ENCODE measurements around the gene TBC1D1.
A peak's percentile ranks its signal among the peaks of the same experiment; 100 is the strongest.

Gene TBC1D1

GRCh38 chr4:38099908-38100407 lies 209.1 kb downstream of the TBC1D1 start:
- H2AFZ ChIP-seq (ENCODE audit: low read depth, low read length), result no peak overlapping the region
- H4K8ac ChIP-seq (ENCODE audit: low read length), result no peak overlapping the region
- no peak overlapping the region for H3K4ac ChIP-seq (ENCODE audit: low read depth in 1 of 2, low read length in 2 of 2)
- H4K91ac ChIP-seq (ENCODE audit: low read length), result no peak overlapping the region
- peak overlapping the region; percentile 60 for H3K9ac ChIP-seq (ENCODE audit: low read length)
- H2BK5ac ChIP-seq (ENCODE audit: low read depth, low read length, poor library complexity, severe bottlenecking), result no peak overlapping the region
- no peak overlapping the region for H2BK12ac ChIP-seq (ENCODE audit: low read length in 2 of 2)
- H3K18ac ChIP-seq (ENCODE audit: low read depth in 1 of 2, low read length in 2 of 2), result no peak overlapping the region
- 7% methylated on average over 2 of the region's 3 CpGs for WGBS
- H3K79me1 ChIP-seq (replicated peaks; ENCODE audit: low read length, poor library complexity, severe bottlenecking), result peaks cover 6% of the 10 kb centered on the region
- no peak overlapping the region for H3K4me2 ChIP-seq (ENCODE audit: low read length, poor library complexity, severe bottlenecking)
- H3K27me3 ChIP-seq (ENCODE audit: control insufficient read depth in 1 of 2, insufficient read depth in 1 of 2, low read length in 2 of 2), result no peaks in the 10 kb centered on the region
- H3K4me3 ChIP-seq (ENCODE audit: insufficient read depth in 1 of 2, low read depth in 1 of 2, low read length in 2 of 2), result no peak overlapping the region
- peak; percentile 95 for DNase-seq
- peaks cover 7 to 9% of the 10 kb centered on the region in 2 experiments for H3K36me3 ChIP-seq (ENCODE audit: control insufficient read depth in 1 of 2, insufficient read depth in 2 of 2, low read depth in 1 of 2, low read length in 2 of 2)
- no peak overlapping the region for H3K14ac ChIP-seq (ENCODE audit: low read length in 2 of 2)
- H3K9me3 ChIP-seq (ENCODE audit: control insufficient read depth, low read length), result no peaks in the 10 kb centered on the region
- H3K23ac ChIP-seq (ENCODE audit: low read length in 2 of 2), result no peak overlapping the region
- H2BK120ac ChIP-seq (ENCODE audit: low read depth, low read length), result no peak overlapping the region
- no peak overlapping the region for H2AK5ac ChIP-seq (ENCODE audit: low read length, severe bottlenecking)
- no peak overlapping the region for H2BK15ac ChIP-seq (ENCODE audit: low read depth, poor library complexity, severe bottlenecking)
- H3K4me1 ChIP-seq (ENCODE audit: control insufficient read depth, insufficient read depth, low read depth, low read length), result peaks cover 5% of the 10 kb centered on the region
- no peak overlapping the region for H3K27ac ChIP-seq (ENCODE audit: low read length, poor library complexity, severe bottlenecking)

GRCh38 chr4:38100474-38101255 lies 209.8 kb downstream of the TBC1D1 start:
- 100% methylated on average over 4 of the region's 5 CpGs for WGBS
- H3K14ac ChIP-seq (ENCODE audit: low read length in 2 of 2), result no peak overlapping the region

GRCh38 chr4:38101563-38101962 lies 210.7 kb downstream of the TBC1D1 start:
- no peak overlapping the region for H4K91ac ChIP-seq (ENCODE audit: low read length)
- H3K4me2 ChIP-seq (ENCODE audit: low read length, poor library complexity, severe bottlenecking), result no peak overlapping the region
- peaks cover 12% of the 10 kb centered on the region for H3K4me1 ChIP-seq (ENCODE audit: control insufficient read depth, insufficient read depth, low read depth, low read length)
- DNase-seq, result no peak
- H2AFZ ChIP-seq (ENCODE audit: low read depth, low read length), result no peak overlapping the region
- no peak overlapping the region for H3K23ac ChIP-seq (ENCODE audit: low read length in 2 of 2)
- H3K36me3 ChIP-seq (ENCODE audit: control insufficient read depth in 1 of 2, insufficient read depth in 2 of 2, low read depth in 1 of 2, low read length in 2 of 2), result peaks cover 9 to 11% of the 10 kb centered on the region in 2 experiments
- 64% methylated on average over 4 of the region's 4 CpGs for WGBS
- peak overlapping the region; percentile 24 for H4K8ac ChIP-seq (ENCODE audit: low read length)
- no peak overlapping the region for H3K27ac ChIP-seq (ENCODE audit: low read length, poor library complexity, severe bottlenecking)
- peak overlapping the region; percentile 15 for H3K9ac ChIP-seq (ENCODE audit: low read length)
- no peak overlapping the region for H2BK5ac ChIP-seq (ENCODE audit: low read depth, low read length, poor library complexity, severe bottlenecking)
- H3K4me3 ChIP-seq (ENCODE audit: insufficient read depth in 1 of 2, low read depth in 1 of 2, low read length in 2 of 2), result no peak overlapping the region
- no peak overlapping the region for H2BK120ac ChIP-seq (ENCODE audit: low read depth, low read length)
- H3K18ac ChIP-seq (ENCODE audit: low read depth in 1 of 2, low read length in 2 of 2), result no peak overlapping the region
- H3K4ac ChIP-seq (ENCODE audit: low read depth in 1 of 2, low read length in 2 of 2), result no peak overlapping the region
- peak overlapping the region in 1 of 2 experiments; percentile 6 for H2BK12ac ChIP-seq (ENCODE audit: low read length in 2 of 2)
- H2BK15ac ChIP-seq (ENCODE audit: low read depth, poor library complexity, severe bottlenecking), result no peak overlapping the region
- no peaks in the 10 kb centered on the region for H3K9me3 ChIP-seq (ENCODE audit: control insufficient read depth, low read length)
- H2AK5ac ChIP-seq (ENCODE audit: low read length, severe bottlenecking), result no peak overlapping the region
- H3K79me1 ChIP-seq (replicated peaks; ENCODE audit: low read length, poor library complexity, severe bottlenecking), result peaks cover 3% of the 10 kb centered on the region
- no peaks in the 10 kb centered on the region for H3K27me3 ChIP-seq (ENCODE audit: control insufficient read depth in 1 of 2, insufficient read depth in 1 of 2, low read length in 2 of 2)
- no peak overlapping the region for H3K14ac ChIP-seq (ENCODE audit: low read length in 2 of 2)

More at GRCh38 chr4:38100474-38101255, 209.8 kb downstream of the TBC1D1 start:
- peak overlapping the region in 1 of 2 experiments; percentile 40 for H3K18ac ChIP-seq (ENCODE audit: low read depth in 1 of 2, low read length in 2 of 2)
- H4K91ac ChIP-seq (ENCODE audit: low read length), result peak overlapping the region; percentile 80
- no peak overlapping the region for H3K4me2 ChIP-seq (ENCODE audit: low read length, poor library complexity, severe bottlenecking)
- no peak overlapping the region for H3K27ac ChIP-seq (ENCODE audit: low read length, poor library complexity, severe bottlenecking)
- H2BK120ac ChIP-seq (ENCODE audit: low read depth, low read length), result no peak overlapping the region
- H3K23ac ChIP-seq (ENCODE audit: low read length in 2 of 2), result no peak overlapping the region
- peak overlapping the region; percentile 60 for H3K9ac ChIP-seq (ENCODE audit: low read length)
- H3K36me3 ChIP-seq (ENCODE audit: control insufficient read depth in 1 of 2, insufficient read depth in 2 of 2, low read depth in 1 of 2, low read length in 2 of 2), result peaks cover 9% of the 10 kb centered on the region in 2 experiments
- H3K4me3 ChIP-seq (ENCODE audit: insufficient read depth in 1 of 2, low read depth in 1 of 2, low read length in 2 of 2), result no peak overlapping the region
- peaks cover 5% of the 10 kb centered on the region for H3K4me1 ChIP-seq (ENCODE audit: control insufficient read depth, insufficient read depth, low read depth, low read length)
- H2BK5ac ChIP-seq (ENCODE audit: low read depth, low read length, poor library complexity, severe bottlenecking), result no peak overlapping the region
- no peak overlapping the region for H2AK5ac ChIP-seq (ENCODE audit: low read length, severe bottlenecking)
- H2BK15ac ChIP-seq (ENCODE audit: low read depth, poor library complexity, severe bottlenecking), result peak overlapping the region; percentile 3
- no peaks in the 10 kb centered on the region for H3K9me3 ChIP-seq (ENCODE audit: control insufficient read depth, low read length)
- H3K4ac ChIP-seq (ENCODE audit: low read depth in 1 of 2, low read length in 2 of 2), result peak overlapping the region in 1 of 2 experiments; percentile 52
- no peaks in the 10 kb centered on the region for H3K27me3 ChIP-seq (ENCODE audit: control insufficient read depth in 1 of 2, insufficient read depth in 1 of 2, low read length in 2 of 2)
- peak overlapping the region; percentile 66 for H4K8ac ChIP-seq (ENCODE audit: low read length)
- H3K79me1 ChIP-seq (replicated peaks; ENCODE audit: low read length, poor library complexity, severe bottlenecking), result peaks cover 2% of the 10 kb centered on the region
- H2BK12ac ChIP-seq (ENCODE audit: low read length in 2 of 2), result no peak overlapping the region
- H2AFZ ChIP-seq (ENCODE audit: low read depth, low read length), result no peak overlapping the region
- DNase-seq, result no peak

- Histone ChIP-seq H3K9me3 (ENCODE audit: control insufficient read depth, low read length) (no peaks in the 10 kb centered on the region), H2BK5ac (ENCODE audit: low read depth, low read length, poor library complexity, severe bottlenecking) (no peak overlapping the region), H3K4me2 (ENCODE audit: low read length, poor library complexity, severe bottlenecking) (no peak overlapping the region), H3K18ac (ENCODE audit: low read depth in 1 of 2, low read length in 2 of 2) (no peak overlapping the region), H2BK12ac (ENCODE audit: low read length in 2 of 2) (no peak overlapping the region), H3K9ac (ENCODE audit: low read length) (no peak overlapping the region), H4K91ac (ENCODE audit: low read length) (no peak overlapping the region), H4K8ac (ENCODE audit: low read length) (no peak overlapping the region), H3K36me3 (ENCODE audit: control insufficient read depth in 1 of 2, insufficient read depth in 2 of 2, low read depth in 1 of 2, low read length in 2 of 2) (peaks cover 9 to 22% of the 10 kb centered on the region in 2 experiments), H2BK120ac (ENCODE audit: low read depth, low read length) (no peak overlapping the region), H3K14ac (ENCODE audit: low read length in 2 of 2) (no peak overlapping the region), H2AFZ (ENCODE audit: low read depth, low read length) (no peak overlapping the region), H3K4me1 (ENCODE audit: control insufficient read depth, insufficient read depth, low read depth, low read length) (peaks cover 18% of the 10 kb centered on the region), H3K27ac (ENCODE audit: low read length, poor library complexity, severe bottlenecking) (no peak overlapping the region), H3K4me3 (ENCODE audit: insufficient read depth in 1 of 2, low read depth in 1 of 2, low read length in 2 of 2) (no peak overlapping the region), H2BK15ac (ENCODE audit: low read depth, poor library complexity, severe bottlenecking) (no peak overlapping the region), H3K4ac (ENCODE audit: low read depth in 1 of 2, low read length in 2 of 2) (no peak overlapping the region), H3K79me1 (replicated peaks; ENCODE audit: low read length, poor library complexity, severe bottlenecking) (peaks cover 6% of the 10 kb centered on the region), H3K27me3 (ENCODE audit: control insufficient read depth in 1 of 2, insufficient read depth in 1 of 2, low read length in 2 of 2) (no peaks in the 10 kb centered on the region), H3K23ac (ENCODE audit: low read length in 2 of 2) (no peak overlapping the region), H2AK5ac (ENCODE audit: low read length, severe bottlenecking) (no peak overlapping the region)
- no peak for DNase-seq
- 95% methylated on average over 4 of the region's 7 CpGs for WGBS
Observed at GRCh38 chr4:38102957-38103588, 212.2 kb downstream of the TBC1D1 start.

Measured in mesenchymal stem cell (in vitro differentiated cells and primary cell).